H9 (cell line): ENCODE data around the gene NECTIN4. TPM values are rescaled to one million over a fixed set of nuclear protein-coding genes. Genes with fewer than 3 reads are reported as not detected.

Experiments
- DNase-seq: peaks from one replicate; pipeline ENCODE4 v3.0.0-alpha.2; 2017
- H2AFZ ChIP-seq: one replicate; pipeline ENCODE4 v1.6.1; 2013; ENCODE audit warnings: mild to moderate bottlenecking, low read length, control low read depth, moderate library complexity
- H2AK5ac ChIP-seq: 2 replicates; pipeline ENCODE4 v1.6.1; 2013; ENCODE audit warnings: low read length, control low read depth, mixed read lengths; ENCODE audit not compliant: insufficient read length
- H2BK120ac ChIP-seq: one replicate; pipeline ENCODE4 v1.6.1; 2013; ENCODE audit warnings: low read depth, mild to moderate bottlenecking, low read length, control low read depth, inconsistent platforms; ENCODE audit not compliant: poor library complexity, severe bottlenecking
- H2BK12ac ChIP-seq: 2 replicates; pipeline ENCODE4 v1.6.1; 2013; ENCODE audit warnings: low read length, control low read depth, mixed read lengths, low read depth; ENCODE audit not compliant: insufficient read length
- H2BK15ac ChIP-seq: 2 replicates; pipeline ENCODE4 v1.6.1; 2013; ENCODE audit warnings: low read depth, low read length, control low read depth
- H2BK20ac ChIP-seq: one replicate; pipeline ENCODE4 v1.6.1; 2013; ENCODE audit warnings: low read depth, mild to moderate bottlenecking, low read length, control low read depth, inconsistent platforms; ENCODE audit not compliant: poor library complexity, severe bottlenecking
- H2BK5ac ChIP-seq: 2 replicates; pipeline ENCODE4 v1.6.1; 2013; ENCODE audit warnings: low read length, control low read depth, mixed read lengths; ENCODE audit not compliant: insufficient read length
- H3K14ac ChIP-seq: 2 replicates; pipeline ENCODE4 v1.6.1; 2013; ENCODE audit warnings: low read length, control low read depth; ENCODE audit not compliant: insufficient read depth
- H3K18ac ChIP-seq: 2 replicates; pipeline ENCODE4 v1.6.1; 2013; ENCODE audit warnings: low read depth, mild to moderate bottlenecking, mixed read lengths, low read length, control low read depth; ENCODE audit not compliant: insufficient read length
- H3K23ac ChIP-seq: 2 replicates; pipeline ENCODE4 v1.6.1; 2013; ENCODE audit warnings: low read length, control low read depth, mixed read lengths, low read depth; ENCODE audit not compliant: insufficient read length
- H3K23me2 ChIP-seq: 2 replicates; pipeline ENCODE4 v1.6.1; 2013; ENCODE audit warnings: low read depth, mild to moderate bottlenecking, mixed read lengths, low read length, control low read depth; ENCODE audit not compliant: insufficient read length, poor library complexity, severe bottlenecking
- H3K27ac ChIP-seq: 2 replicates; pipeline ENCODE4 v1.5.1; 2013; ENCODE audit warnings: low read length, control low read depth, mixed read lengths, low read depth; ENCODE audit not compliant: insufficient read length
- H3K27me3 ChIP-seq: 2 replicates; pipeline ENCODE4 v1.6.1; 2013; ENCODE audit warnings: low read length, control low read depth, inconsistent platforms; ENCODE audit not compliant: insufficient read depth
- H3K4ac ChIP-seq: 2 replicates; pipeline ENCODE4 v1.6.1; 2013; ENCODE audit warnings: low read depth, mild to moderate bottlenecking, control low read depth, inconsistent platforms, low read length, moderate library complexity
- H3K4me1 ChIP-seq: 2 replicates; pipeline ENCODE4 v1.6.1; 2013; ENCODE audit warnings: low read length, control low read depth, inconsistent platforms; ENCODE audit not compliant: insufficient read depth
- H3K4me2 ChIP-seq: 2 replicates; pipeline ENCODE4 v1.6.1; 2013; ENCODE audit warnings: low read length, control low read depth, mixed read lengths; ENCODE audit not compliant: insufficient read length, insufficient read depth
- H3K56ac ChIP-seq: 2 replicates; pipeline ENCODE4 v1.6.1; 2013; ENCODE audit warnings: low read depth, mild to moderate bottlenecking, mixed read lengths, low read length, control low read depth; ENCODE audit not compliant: insufficient read length
- H3K79me1 ChIP-seq: 2 replicates; pipeline ENCODE4 v1.6.1; 2013; ENCODE audit warnings: low read depth, mild to moderate bottlenecking, moderate library complexity, low read length, control low read depth, inconsistent platforms; ENCODE audit not compliant: insufficient read depth, poor library complexity, severe bottlenecking
- H3K79me2 ChIP-seq: 2 replicates; pipeline ENCODE4 v1.6.1; 2013; ENCODE audit warnings: low read length, control low read depth, inconsistent platforms; ENCODE audit not compliant: insufficient read depth
- H3K9ac ChIP-seq: 2 replicates; pipeline ENCODE4 v1.6.1; 2013; ENCODE audit warnings: low read length, control low read depth, mixed read lengths; ENCODE audit not compliant: insufficient read length; ENCODE audit errors: extremely low read depth
- H3K9me3 ChIP-seq: one replicate; pipeline ENCODE4 v1.6.1; 2013; ENCODE audit warnings: low read depth, low read length, inconsistent platforms; ENCODE audit not compliant: control insufficient read depth
- H3T11ph ChIP-seq: one replicate; pipeline ENCODE4 v1.6.1; 2013; ENCODE audit warnings: mild to moderate bottlenecking, low read length, control low read depth, inconsistent platforms
- H4K20me1 ChIP-seq: one replicate; pipeline ENCODE4 v1.6.1; 2013; ENCODE audit not compliant: control insufficient read depth, insufficient read length, insufficient read depth
- H4K5ac ChIP-seq: 2 replicates; pipeline ENCODE4 v1.6.1; 2013; ENCODE audit warnings: low read depth, mild to moderate bottlenecking, mixed read lengths, low read length, control low read depth; ENCODE audit not compliant: insufficient read length
- H4K8ac ChIP-seq: replicated peaks from 2 replicates; pipeline ENCODE4 v1.6.1; 2013; ENCODE audit warnings: low read length, control low read depth, mixed read lengths, low read depth; ENCODE audit not compliant: insufficient read length
- H4K91ac ChIP-seq: 2 replicates; pipeline ENCODE4 v1.6.1; 2013; ENCODE audit warnings: low read depth, mild to moderate bottlenecking, moderate library complexity, mixed read lengths, low read length, control low read depth; ENCODE audit not compliant: insufficient read length
- H3K27ac Mint-ChIP-seq, 3 experiments: 2 replicates in 2 of 3; 3 replicates in 1 of 3; pipeline ENCODE4 v1.8.0; 2020 to 2021; ENCODE audit warnings: mixed read lengths in 3 of 3, mild to moderate bottlenecking in 1 of 3, moderate library complexity in 1 of 3
- H3K27me3 Mint-ChIP-seq: 2 replicates; pipeline ENCODE4 v1.8.0; 2021; ENCODE audit warnings: low read depth, mild to moderate bottlenecking, moderate library complexity, mixed read lengths
- H3K36me3 Mint-ChIP-seq, 3 experiments: 2 replicates in 2 of 3; 3 replicates in 1 of 3; pipeline ENCODE4 v1.8.0; 2020 to 2021; ENCODE audit warnings: low read depth in 3 of 3, mixed read lengths in 3 of 3; ENCODE audit not compliant: insufficient read depth in 1 of 3
- H3K4me1 Mint-ChIP-seq, 2 experiments: 2 replicates each; pipeline ENCODE4 v1.8.0; 2020; ENCODE audit warnings: mixed read lengths in 2 of 2
- H3K4me3 Mint-ChIP-seq, 2 experiments: 2 replicates in 1 of 2; 3 replicates in 1 of 2; pipeline ENCODE4 v1.8.0; 2020 to 2021; ENCODE audit warnings: mild to moderate bottlenecking in 2 of 2, mixed read lengths in 2 of 2, moderate library complexity in 1 of 2
- H3K9me3 Mint-ChIP-seq, 2 experiments: 2 replicates in 1 of 2; 3 replicates in 1 of 2; pipeline ENCODE4 v1.8.0; 2020; ENCODE audit warnings: mild to moderate bottlenecking in 2 of 2, mixed read lengths in 2 of 2, moderate library complexity in 1 of 2
- WGBS: extraction: QIAGEN DNeasy Blood & Tissue Kit; methylation state at CpG from one replicate; pipeline ENCODE4 v1.1.7; 2013; ENCODE audit warnings: missing lambda C conversion rate, low lambda C conversion rate, mixed read lengths; ENCODE audit not compliant: insufficient read length; ENCODE audit errors: extremely low coverage; 5-methylcytosine and 5-hydroxymethylcytosine counted together
- total RNA-seq: library from RNA; stranded (reverse); gene quantifications from 2 replicates; pipeline ENCODE4 v1.2.1, GENCODE V29; 2021
- TF ChIP-seq, protein P1 (sequence below): fragments of 200-600 bp; sonication (generic); conservative IDR thresholded peaks from 3 replicates; pipeline ENCODE4 v1.8.0; 2021; ENCODE audit warnings: antibody characterized with exemption, mild to moderate bottlenecking

Gene NECTIN4
- total RNA-seq, 1 experiment from 2014 or later, result 0.33 TPM

DNA sequence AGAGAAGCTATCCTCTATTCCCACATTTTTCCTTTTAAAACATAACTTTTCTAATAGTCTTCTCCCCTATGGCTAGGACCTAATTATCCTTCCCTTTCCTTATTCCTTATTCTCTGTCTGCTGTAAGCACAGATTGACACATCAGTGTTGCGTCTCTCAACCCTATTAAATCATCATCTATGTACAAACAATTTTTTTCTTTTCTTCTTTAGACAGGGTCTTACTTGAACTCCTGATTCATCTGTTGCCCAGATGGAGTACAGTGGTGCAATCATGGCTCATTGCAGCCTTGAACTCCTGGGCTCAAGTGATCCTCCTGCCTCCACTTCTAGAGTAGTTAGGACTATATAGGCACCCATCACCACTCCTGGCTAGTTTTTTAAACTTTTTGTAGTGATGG is 17.1 kb upstream of the NECTIN4 start:
- no peak overlapping the region for H3K56ac ChIP-seq
- H2BK5ac ChIP-seq, result no peak overlapping the region
- TF ChIP-seq, protein P1, sequence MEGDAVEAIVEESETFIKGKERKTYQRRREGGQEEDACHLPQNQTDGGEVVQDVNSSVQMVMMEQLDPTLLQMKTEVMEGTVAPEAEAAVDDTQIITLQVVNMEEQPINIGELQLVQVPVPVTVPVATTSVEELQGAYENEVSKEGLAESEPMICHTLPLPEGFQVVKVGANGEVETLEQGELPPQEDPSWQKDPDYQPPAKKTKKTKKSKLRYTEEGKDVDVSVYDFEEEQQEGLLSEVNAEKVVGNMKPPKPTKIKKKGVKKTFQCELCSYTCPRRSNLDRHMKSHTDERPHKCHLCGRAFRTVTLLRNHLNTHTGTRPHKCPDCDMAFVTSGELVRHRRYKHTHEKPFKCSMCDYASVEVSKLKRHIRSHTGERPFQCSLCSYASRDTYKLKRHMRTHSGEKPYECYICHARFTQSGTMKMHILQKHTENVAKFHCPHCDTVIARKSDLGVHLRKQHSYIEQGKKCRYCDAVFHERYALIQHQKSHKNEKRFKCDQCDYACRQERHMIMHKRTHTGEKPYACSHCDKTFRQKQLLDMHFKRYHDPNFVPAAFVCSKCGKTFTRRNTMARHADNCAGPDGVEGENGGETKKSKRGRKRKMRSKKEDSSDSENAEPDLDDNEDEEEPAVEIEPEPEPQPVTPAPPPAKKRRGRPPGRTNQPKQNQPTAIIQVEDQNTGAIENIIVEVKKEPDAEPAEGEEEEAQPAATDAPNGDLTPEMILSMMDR, result no peak
- Mint-ChIP-seq H3K9me3 (no peaks in the 10 kb centered on the region), H3K27ac (no peak overlapping the region), H3K36me3 (peaks cover 4 to 19% (median 16%) of the 10 kb centered on the region in 3 experiments), H3K4me1 (no peaks in the 10 kb centered on the region), H3K4me3 (no peak overlapping the region), H3K27me3 (no peaks in the 10 kb centered on the region)
- no peak overlapping the region for H4K8ac ChIP-seq
- H3K4me2 ChIP-seq, result no peak overlapping the region
- H3T11ph ChIP-seq, result no peak overlapping the region
- H3K4ac ChIP-seq, result no peak overlapping the region
- no peak overlapping the region for H2BK20ac ChIP-seq
- no peak overlapping the region for H4K5ac ChIP-seq
- H3K27me3 ChIP-seq, result no peaks in the 10 kb centered on the region
- H4K91ac ChIP-seq, result no peak overlapping the region
- WGBS, result no CpG with 5 or more reads among the region's 1 CpG
- H3K79me1 ChIP-seq, result peaks cover 7% of the 10 kb centered on the region
- H2BK12ac ChIP-seq, result no peak overlapping the region
- no peak overlapping the region for H3K14ac ChIP-seq
- H4K20me1 ChIP-seq, result no peaks in the 10 kb centered on the region
- H2AFZ ChIP-seq, result no peak overlapping the region
- no peak overlapping the region for H2BK15ac ChIP-seq
- H3K9me3 ChIP-seq, result no peaks in the 10 kb centered on the region
- no peak overlapping the region for H2AK5ac ChIP-seq
- H3K27ac ChIP-seq, result no peak overlapping the region
- H3K9ac ChIP-seq, result no peak overlapping the region
- no peak for DNase-seq
- H3K23ac ChIP-seq, result no peak overlapping the region
- H3K4me1 ChIP-seq, result no peaks in the 10 kb centered on the region
- peaks cover 1% of the 10 kb centered on the region; the same call in 1 of the 2 replicates for H3K79me2 ChIP-seq
- no peak overlapping the region for H2BK120ac ChIP-seq
- H3K23me2 ChIP-seq, result no peaks in the 10 kb centered on the region
- no peak overlapping the region for H3K18ac ChIP-seq
